AG09319 (cell line): Measurements from ENCODE around the gene ABHD14A.

Source experiments
- DNase-seq: peaks from one replicate; pipeline ENCODE4 v3.0.0-alpha.2; 2010; ENCODE audit warnings: low read depth; ENCODE audit errors: extremely low read depth
- CTCF ChIP-seq: IDR thresholded peaks from 2 replicates; pipeline ENCODE4 v1.5.1; 2011; ENCODE audit warnings: low read depth, mild to moderate bottlenecking, inconsistent platforms, low read length, moderate library complexity

Gene ABHD14A

GRCh38 chr3:51997935-51998596 is 23.2 kb downstream of the ABHD14A start:
- DNase-seq: no peak
- TF ChIP-seq CTCF: no peak

GRCh38 chr3:51998774-51999173 is 23.9 kb downstream of the ABHD14A start:
- no peak for DNase-seq
- no peak for TF ChIP-seq CTCF

GRCh38 chr3:51999846-52000245 is 25.0 kb downstream of the ABHD14A start:
- no peak for TF ChIP-seq CTCF
- no peak for DNase-seq

GRCh38 chr3:52001443-52001974 is 26.6 kb downstream of the ABHD14A start:
- no peak for DNase-seq
- TF ChIP-seq CTCF: peak; percentile 88

GRCh38 chr3:52002748-52003147 is 27.9 kb downstream of the ABHD14A start:
- no peak for DNase-seq
- TF ChIP-seq CTCF: no peak

GRCh38 chr3:52004163-52004787 is 29.4 kb downstream of the ABHD14A start:
- peak; percentile 59 for TF ChIP-seq CTCF
- no peak for DNase-seq

GRCh38 chr3:52004906-52005395 is 30.1 kb downstream of the ABHD14A start:
- no peak for DNase-seq
- no peak for TF ChIP-seq CTCF
